Measurements from ENCODE around the gene MKRN1.
"Not testable (repeated sequence)": the region's sequence is repeated elsewhere in the genome, so short reads cannot be mapped to it uniquely, and the experiment has no call there.

DNA sequence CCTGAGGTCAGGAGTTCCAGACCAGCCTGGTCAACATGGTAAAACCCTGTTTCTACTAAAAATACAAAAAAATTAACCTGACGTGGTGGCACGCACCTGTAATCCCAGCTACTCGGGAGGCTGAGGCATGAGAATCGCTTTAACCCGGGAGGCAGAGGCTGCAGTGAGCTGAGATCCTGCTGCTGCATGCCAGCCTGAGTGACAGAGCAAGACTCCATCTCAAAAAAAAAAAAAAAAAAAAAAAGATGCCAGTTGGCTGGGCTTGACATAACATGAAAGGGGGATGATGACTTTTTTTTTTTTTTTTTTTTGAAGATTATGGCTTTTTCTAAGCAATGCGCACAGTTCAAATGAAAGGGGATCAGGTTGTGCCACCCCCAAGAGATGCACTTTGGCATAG lies 28.3 kb upstream of the MKRN1 start:
- TF ChIP-seq, protein P1, sequence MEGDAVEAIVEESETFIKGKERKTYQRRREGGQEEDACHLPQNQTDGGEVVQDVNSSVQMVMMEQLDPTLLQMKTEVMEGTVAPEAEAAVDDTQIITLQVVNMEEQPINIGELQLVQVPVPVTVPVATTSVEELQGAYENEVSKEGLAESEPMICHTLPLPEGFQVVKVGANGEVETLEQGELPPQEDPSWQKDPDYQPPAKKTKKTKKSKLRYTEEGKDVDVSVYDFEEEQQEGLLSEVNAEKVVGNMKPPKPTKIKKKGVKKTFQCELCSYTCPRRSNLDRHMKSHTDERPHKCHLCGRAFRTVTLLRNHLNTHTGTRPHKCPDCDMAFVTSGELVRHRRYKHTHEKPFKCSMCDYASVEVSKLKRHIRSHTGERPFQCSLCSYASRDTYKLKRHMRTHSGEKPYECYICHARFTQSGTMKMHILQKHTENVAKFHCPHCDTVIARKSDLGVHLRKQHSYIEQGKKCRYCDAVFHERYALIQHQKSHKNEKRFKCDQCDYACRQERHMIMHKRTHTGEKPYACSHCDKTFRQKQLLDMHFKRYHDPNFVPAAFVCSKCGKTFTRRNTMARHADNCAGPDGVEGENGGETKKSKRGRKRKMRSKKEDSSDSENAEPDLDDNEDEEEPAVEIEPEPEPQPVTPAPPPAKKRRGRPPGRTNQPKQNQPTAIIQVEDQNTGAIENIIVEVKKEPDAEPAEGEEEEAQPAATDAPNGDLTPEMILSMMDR (IDR thresholded peaks at IDR 0.05): not testable (repeated sequence)
- TF ChIP-seq, protein P2, sequence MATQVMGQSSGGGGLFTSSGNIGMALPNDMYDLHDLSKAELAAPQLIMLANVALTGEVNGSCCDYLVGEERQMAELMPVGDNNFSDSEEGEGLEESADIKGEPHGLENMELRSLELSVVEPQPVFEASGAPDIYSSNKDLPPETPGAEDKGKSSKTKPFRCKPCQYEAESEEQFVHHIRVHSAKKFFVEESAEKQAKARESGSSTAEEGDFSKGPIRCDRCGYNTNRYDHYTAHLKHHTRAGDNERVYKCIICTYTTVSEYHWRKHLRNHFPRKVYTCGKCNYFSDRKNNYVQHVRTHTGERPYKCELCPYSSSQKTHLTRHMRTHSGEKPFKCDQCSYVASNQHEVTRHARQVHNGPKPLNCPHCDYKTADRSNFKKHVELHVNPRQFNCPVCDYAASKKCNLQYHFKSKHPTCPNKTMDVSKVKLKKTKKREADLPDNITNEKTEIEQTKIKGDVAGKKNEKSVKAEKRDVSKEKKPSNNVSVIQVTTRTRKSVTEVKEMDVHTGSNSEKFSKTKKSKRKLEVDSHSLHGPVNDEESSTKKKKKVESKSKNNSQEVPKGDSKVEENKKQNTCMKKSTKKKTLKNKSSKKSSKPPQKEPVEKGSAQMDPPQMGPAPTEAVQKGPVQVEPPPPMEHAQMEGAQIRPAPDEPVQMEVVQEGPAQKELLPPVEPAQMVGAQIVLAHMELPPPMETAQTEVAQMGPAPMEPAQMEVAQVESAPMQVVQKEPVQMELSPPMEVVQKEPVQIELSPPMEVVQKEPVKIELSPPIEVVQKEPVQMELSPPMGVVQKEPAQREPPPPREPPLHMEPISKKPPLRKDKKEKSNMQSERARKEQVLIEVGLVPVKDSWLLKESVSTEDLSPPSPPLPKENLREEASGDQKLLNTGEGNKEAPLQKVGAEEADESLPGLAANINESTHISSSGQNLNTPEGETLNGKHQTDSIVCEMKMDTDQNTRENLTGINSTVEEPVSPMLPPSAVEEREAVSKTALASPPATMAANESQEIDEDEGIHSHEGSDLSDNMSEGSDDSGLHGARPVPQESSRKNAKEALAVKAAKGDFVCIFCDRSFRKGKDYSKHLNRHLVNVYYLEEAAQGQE (IDR thresholded peaks at IDR 0.05; ENCODE audit: insufficient read depth in 1 of 2, low read depth in 2 of 2, low read length in 1 of 2): not testable (repeated sequence)
